ENCODE measurements around the gene NFIC. TPM values are rescaled to one million over a fixed set of nuclear protein-coding genes. Genes with fewer than 3 reads are reported as not detected.
"Not testable (repeated sequence)": the region's sequence is repeated elsewhere in the genome, so short reads cannot be mapped to it uniquely, and the experiment has no call there.

NFIC gene
- total RNA-seq, 1 experiment from 2014 or later = 56.9 TPM

- peak; percentile 49 for DNase-seq (ENCODE audit: low read depth)
Measured at GRCh38 chr19:3451451-3451866, 85.1 kb downstream of the NFIC start.

- no peak for DNase-seq (ENCODE audit: low read depth)
Measured at GRCh38 chr19:3452171-3452941, 86.0 kb downstream of the NFIC start.

DNA sequence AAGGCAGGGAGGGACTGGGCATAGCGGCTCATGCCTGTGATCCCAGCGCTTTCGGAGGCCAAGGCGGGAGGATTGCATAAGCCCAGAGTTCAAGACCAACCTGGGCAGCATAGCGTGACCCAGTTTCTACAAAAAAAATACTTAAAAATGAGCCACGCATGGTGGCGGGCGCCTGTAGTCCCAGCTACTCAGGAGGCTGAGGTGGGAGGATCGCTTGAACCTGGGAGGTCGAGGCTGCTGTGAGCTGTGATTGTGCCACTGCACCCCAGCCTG is 86.5 kb downstream of the NFIC start:
- not testable (repeated sequence) for DNase-seq (ENCODE audit: low read depth)

GRCh38 chr19:3453840-3454239 is 87.5 kb downstream of the NFIC start:
- no peak for DNase-seq (ENCODE audit: low read depth)

DNA sequence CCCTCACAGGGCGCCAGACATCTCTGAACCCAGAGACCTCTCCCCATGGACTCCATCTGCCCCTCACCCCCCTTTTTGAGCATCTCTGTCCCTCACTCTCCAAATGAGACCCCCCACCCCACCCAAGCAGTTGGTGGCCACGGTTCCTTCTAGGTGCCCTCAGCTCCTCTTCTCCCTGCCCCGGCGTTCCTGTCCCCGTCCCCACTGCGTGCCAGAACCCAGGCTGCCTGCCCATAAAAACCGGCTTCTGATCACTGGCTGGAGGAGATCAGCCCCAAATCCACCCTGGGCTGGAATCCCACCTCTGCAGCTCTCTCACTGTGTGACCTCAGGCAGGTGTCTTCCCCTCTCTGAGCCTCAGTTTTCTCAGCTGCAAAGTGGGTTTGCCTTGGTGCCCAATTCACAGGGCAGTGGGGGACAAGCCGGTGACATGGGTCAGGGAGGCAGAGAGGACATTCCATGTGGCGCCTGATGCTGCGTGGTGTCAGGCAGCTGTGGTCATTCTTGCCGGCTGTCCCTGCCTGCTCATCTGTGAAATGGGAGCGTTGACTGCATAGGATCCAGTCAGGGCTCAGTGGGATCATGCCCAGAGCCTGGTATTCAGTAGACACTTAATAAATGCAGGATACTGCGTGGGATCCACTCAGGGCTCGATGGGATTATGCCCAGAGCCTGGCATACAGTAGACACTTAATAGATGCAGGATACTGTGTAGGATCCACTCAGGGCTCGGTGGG is 88.4 kb downstream of the NFIC start:
- no peak for DNase-seq (ENCODE audit: low read depth)

DNA sequence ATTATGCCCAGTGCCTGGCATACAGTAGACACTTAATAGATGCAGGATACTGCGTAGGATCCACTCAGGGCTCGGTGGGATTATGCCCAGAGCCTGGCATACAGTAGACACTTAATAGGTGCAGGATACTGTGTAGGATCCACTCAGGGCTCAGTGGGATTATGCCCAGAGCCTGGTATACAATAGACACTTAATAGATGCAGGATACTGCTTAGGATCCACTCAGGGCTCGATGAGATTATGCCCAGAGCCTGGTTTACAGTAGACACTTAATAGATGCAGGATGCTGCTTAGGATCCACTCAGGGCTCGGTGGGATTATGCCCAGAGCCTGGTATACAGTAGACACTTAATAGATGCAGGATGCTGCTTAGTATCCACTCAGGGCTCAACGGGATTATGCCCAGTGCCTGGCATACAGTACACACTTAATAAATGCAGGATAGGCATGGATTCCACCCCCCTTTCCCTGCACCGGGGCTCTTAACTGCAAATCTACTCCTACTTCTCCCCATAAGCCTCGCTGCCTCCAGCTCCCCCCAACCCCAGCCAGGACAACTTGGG is 89.1 kb downstream of the NFIC start:
- no peak for DNase-seq (ENCODE audit: low read depth)

DNA sequence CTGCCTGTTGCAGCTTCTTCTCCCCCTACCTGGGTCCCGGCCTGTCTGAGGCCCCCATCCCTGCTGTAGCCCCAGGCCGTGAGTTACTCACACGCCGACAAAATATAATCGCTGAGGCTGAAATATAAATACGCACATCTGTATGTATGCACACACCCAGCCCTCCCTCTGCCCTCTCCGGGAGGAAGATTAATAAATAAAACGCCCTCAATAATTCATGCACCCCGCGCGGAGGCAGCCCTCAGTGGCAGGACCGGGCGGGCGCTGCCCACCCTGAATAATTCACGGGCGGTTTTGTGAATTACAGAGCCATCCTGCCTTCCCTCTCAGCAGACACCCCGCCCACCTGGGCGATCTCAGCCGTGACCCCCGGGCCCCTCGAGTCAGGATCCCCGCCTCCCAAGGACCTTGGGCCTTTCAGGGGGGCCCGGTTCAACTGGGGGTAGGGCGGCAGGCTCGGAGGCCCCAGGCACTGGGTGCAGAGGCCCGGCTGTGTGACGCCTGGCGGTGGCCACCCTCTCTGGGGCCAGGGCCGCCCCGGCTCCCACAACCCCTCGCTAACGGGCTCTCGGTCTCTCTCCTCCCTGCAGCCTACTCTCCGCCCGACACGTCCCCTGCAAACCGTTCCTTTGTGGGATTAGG is 89.7 kb downstream of the NFIC start:
- DNase-seq (ENCODE audit: low read depth) = no peak

DNA sequence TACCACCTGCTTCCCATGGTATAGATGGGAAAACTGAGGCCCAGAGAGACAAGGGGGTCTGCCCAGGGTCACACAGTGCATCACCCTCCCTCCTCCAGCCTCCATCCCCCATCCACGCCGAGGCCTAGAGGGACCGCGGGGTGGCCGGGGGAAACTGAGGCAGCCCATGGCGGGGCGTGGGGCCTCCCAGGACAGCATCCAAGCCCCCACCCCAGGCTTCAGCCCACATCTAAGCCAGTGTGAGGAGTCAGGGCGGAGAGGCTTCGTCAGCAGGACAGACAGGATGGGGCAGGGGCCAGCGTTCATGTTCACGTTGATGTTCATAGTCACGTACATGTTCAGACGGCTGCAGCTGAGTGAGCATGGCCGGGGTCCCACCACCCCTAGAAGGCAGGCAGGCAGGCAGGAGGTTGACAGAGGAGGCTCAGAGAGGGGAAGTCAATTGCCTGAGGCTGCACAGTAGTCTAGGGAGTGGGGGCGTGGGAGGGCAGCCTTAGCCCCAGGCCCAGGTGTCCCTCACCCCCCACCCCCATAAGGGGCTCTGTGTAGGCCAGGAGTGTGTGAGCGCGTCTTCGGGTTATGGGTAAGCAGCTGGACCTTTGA is 90.6 kb downstream of the NFIC start:
- no peak for DNase-seq (ENCODE audit: low read depth)

- DNase-seq (ENCODE audit: low read depth) = no peak
Measured at GRCh38 chr19:3457528-3458228, 91.3 kb downstream of the NFIC start.

DNA sequence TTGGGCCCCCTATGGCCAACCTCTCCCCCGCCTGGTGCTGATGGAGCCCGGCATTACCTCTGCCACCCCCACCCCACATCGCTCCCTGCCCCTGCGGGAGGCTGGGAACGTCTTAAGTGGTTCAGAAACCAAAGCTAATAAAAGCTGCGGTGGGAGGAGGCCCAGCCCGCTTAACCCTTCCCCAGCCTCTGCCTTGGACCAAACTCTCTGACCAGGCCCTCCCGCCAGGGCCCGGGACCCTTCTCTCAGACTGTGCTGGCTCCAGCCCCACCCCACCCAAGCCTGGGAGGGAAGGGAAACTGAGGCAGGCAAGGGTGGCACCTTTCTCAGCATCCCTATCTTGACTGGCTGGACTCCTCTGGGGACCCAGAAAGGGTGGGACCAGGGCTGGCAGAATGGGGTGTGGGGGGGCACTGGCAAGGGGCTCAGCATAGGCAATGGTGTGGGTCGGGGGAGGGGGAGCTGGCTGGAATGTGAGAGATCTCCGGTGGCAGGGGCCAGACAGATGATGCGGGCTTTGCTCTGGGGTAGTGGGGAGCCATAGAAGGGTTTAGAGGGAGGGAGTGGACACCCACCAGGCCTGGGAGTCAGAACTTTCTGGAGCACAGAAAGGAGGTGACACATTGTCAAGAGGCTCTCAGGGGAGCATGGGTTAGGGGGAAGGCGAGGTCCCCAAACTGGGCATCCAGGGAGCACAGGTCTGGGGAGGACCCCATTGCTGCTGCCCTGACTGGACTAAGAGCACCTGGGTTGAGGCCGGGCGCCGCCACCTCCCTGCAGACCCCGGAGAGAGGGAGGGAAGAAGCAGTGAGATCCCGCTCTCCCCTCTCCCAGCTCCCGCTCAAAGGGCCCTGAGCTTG is 92.1 kb downstream of the NFIC start:
- no peak for DNase-seq (ENCODE audit: low read depth)

- DNase-seq (ENCODE audit: low read depth) = peak; percentile 72
Measured at GRCh38 chr19:3459089-3459881, 92.9 kb downstream of the NFIC start.

DNA sequence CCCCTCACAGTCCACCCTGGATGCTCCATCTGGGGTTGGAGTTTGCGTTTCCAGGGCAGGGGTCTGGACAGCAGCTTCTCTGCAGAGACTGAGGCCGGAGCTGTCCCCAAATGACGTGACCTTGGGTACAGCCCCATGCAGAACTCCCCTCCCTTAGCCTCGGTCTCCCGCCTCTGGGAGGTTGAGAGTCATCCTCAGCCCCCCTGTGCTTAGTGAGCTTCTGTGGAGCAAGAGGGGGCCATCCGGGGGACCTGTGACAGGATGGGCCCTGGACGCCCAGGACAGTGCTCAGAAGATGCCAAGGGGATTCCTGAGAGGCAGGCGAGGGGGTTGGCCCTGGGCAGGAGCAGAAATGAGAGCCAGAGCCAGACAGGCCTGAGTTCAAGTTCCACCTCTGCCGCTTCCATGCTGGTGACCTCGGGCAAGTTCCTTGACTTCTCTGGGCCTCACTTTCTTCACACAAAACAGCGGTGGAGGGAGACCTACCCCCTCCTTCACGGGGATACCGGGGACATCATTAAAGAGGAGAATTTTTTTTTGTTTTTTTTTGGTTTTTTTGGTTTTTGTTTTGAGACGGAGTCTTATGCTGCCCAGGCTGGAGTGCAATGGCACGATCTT is 93.7 kb downstream of the NFIC start:
- no peak for DNase-seq (ENCODE audit: low read depth)

- DNase-seq (ENCODE audit: low read depth) = no peak
Measured at GRCh38 chr19:3462991-3463713, 96.8 kb downstream of the NFIC start.

GRCh38 chr19:3463714-3464586 is 97.6 kb downstream of the NFIC start:
- no peak for DNase-seq (ENCODE audit: low read depth)

DNA sequence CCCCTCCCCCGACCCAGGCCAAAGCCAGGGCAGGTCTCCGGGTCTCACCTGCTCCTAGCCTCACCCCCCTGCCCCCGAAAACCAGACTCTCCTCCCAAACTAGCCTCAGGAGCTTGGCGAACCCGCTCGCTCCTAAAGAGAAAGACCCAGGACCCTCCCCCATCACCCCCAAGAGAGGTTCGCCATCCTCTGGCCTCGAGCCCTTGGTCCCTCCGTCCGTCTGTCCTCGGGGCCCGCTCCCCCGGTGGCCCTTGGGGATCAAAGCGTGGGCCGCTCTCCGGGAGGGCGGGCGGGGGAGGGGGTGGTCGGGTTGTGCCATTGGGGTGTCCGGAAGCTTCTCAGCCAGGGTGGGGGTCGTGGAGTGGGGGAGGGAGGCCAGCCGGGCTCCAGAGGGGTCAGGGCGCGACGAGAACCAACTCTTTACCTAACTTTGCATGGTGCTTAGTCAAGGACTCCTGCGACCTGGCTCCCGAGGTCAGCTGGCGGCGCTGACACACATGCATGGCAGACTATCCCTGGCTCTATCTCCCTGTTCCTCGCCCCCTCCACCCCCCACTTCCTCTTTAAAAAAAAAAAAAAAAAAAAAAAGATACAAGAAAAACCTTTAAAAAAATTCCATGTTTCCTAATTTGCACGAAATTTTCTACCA is 98.3 kb downstream of the NFIC start:
- DNase-seq (ENCODE audit: low read depth) = no peak

- DNase-seq (ENCODE audit: low read depth) = no peak
Measured at GRCh38 chr19:3465552-3465951, 99.2 kb downstream of the NFIC start.

DNA sequence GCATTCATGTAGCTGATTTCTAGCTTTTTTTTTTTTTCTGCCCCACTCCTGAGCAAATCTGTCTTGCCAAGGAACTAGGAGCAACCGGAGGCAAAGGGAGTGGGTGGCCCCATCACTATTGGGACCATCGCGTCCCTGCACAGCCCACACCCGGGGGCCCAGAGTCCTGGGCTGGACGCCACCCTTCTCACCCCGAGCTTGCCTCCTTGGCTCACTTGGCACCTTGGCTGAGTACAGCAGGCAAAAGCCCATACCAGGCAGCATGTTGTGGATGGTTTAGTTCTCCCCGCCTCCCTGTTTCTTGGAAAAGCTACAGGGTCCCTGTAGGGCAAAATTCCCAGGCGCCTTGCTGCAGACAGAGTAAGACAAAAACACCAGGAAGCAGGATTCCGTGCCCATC is 100.3 kb downstream of the NFIC start:
- no peak for DNase-seq (ENCODE audit: low read depth)
